NCI-H2227 (cell line): Measurements from ENCODE around the gene CYP2R1.

Experiments used
- DNase-seq: peaks from one replicate; lab custom pipeline; 2025; ENCODE audit not compliant: unreplicated experiment; lab: John Stamatoyannopoulos, UW

Gene CYP2R1

GRCh38 chr11:14892036-14892556, at the start of gene CYP2R1:
TSS of gene CYP2R1 (minus strand) at chr11:14892231. CDS start at chr11:14892205, 26 bp downstream.
- DNase-seq: peak; percentile 84

- no peak for DNase-seq
These were observed 46.9 kb upstream of the CYP2R1 start for GRCh38 chr11:14938936-14939335.

GRCh38 chr11:14934641-14935351, 42.8 kb upstream of the CYP2R1 start:
- DNase-seq: no peak

GRCh38 chr11:14932447-14932846, 40.4 kb upstream of the CYP2R1 start:
- no peak for DNase-seq

- no peak for DNase-seq
These were observed 38.3 kb upstream of the CYP2R1 start for GRCh38 chr11:14930369-14930768.

GRCh38 chr11:14927146-14927545, 35.1 kb upstream of the CYP2R1 start:
- no peak for DNase-seq

- DNase-seq: no peak
These were observed 32.3 kb upstream of the CYP2R1 start for GRCh38 chr11:14924318-14924717.

- DNase-seq: no peak
These were observed 24.4 kb upstream of the CYP2R1 start for GRCh38 chr11:14916403-14916802.

GRCh38 chr11:14914536-14914935, 22.5 kb upstream of the CYP2R1 start:
- DNase-seq: no peak

- peak; percentile 43 for DNase-seq
These were observed 16.3 kb upstream of the CYP2R1 start for GRCh38 chr11:14908214-14908880.

- peak; percentile 55 for DNase-seq
These were observed 15.6 kb upstream of the CYP2R1 start for GRCh38 chr11:14907411-14908213.

GRCh38 chr11:14906993-14907392, 15.0 kb upstream of the CYP2R1 start:
- no peak for DNase-seq

GRCh38 chr11:14906578-14906977, 14.5 kb upstream of the CYP2R1 start:
- no peak for DNase-seq

GRCh38 chr11:14905104-14906033, 13.3 kb upstream of the CYP2R1 start:
- no peak for DNase-seq

- DNase-seq: no peak
These were observed 12.7 kb upstream of the CYP2R1 start for GRCh38 chr11:14904745-14905103.

- DNase-seq: no peak
These were observed 10.8 kb upstream of the CYP2R1 start for GRCh38 chr11:14902650-14903350.

- no peak for DNase-seq
These were observed 6.9 kb upstream of the CYP2R1 start for GRCh38 chr11:14898906-14899305.

- no peak for DNase-seq
These were observed 6.3 kb upstream of the CYP2R1 start for GRCh38 chr11:14898355-14898754.

- DNase-seq: no peak
These were observed 2.9 kb upstream of the CYP2R1 start for GRCh38 chr11:14894657-14895598.
